ENCODE data around the gene PTCD1. TPM values are rescaled to one million over a fixed set of nuclear protein-coding genes. Genes with fewer than 3 reads are reported as not detected.

Gene PTCD1
- total and polyA plus RNA-seq, 9 of the 15 experiments (the other 6 are each of a cell fraction or from before 2014, with no cell fraction given) = 0.46 to 17.1 (median 6.2) TPM

- TF ChIP-seq E4F1 (CRISPR knock-in tag; IDR thresholded peaks at IDR 0.05; ENCODE audit: borderline replicate concordance) = no peak
- peak; percentile 88 for TF ChIP-seq ELF4 (CRISPR knock-in tag; IDR thresholded peaks at IDR 0.05)
- TF ChIP-seq ZNF384 (IDR thresholded peaks at IDR 0.05; ENCODE audit: low read depth, low read length) = no peak
- peak; percentile 81 for TF ChIP-seq CCNT2 (IDR thresholded peaks at IDR 0.05; ENCODE audit: borderline replicate concordance, extremely low read depth, insufficient read length, low read depth, low read length)
- no peak for TF ChIP-seq DNMT1 (IDR thresholded peaks at IDR 0.05)
- TF ChIP-seq ZNF609 (CRISPR knock-in tag; IDR thresholded peaks at IDR 0.05; ENCODE audit: borderline replicate concordance) = peak; percentile 87; the same call in 1 of the 2 replicates
- TF ChIP-seq POLR2B (IDR thresholded peaks at IDR 0.05; ENCODE audit: low read depth, partially characterized antibody) = peak; percentile 92
- peak; percentile 100 for TF ChIP-seq GABPA (tag; conservative IDR thresholded peaks at IDR 0.05; ENCODE audit: low read depth)
- TF ChIP-seq ZBTB8A (IDR thresholded peaks at IDR 0.05; ENCODE audit: partially characterized antibody) = no peak
Measured at GRCh38 chr7:99408379-99409191, 30.0 kb downstream of the PTCD1 start, which contains the start of the genes BUD31 and PDAP1 (continued).
